Lung (tissue), 12 donors: ENCODE data around the gene TCERG1. TPM values are rescaled to one million over a fixed set of nuclear protein-coding genes. Genes with fewer than 3 reads are reported as not detected.

ENCODE experiments used
- ATAC-seq: fragments of 200-7000 bp; cut with Tn5 transposase; one replicate; pipeline ENCODE4 v1.9.1; 2020; ENCODE audit warnings: moderate number of reproducible peaks; ENCODE audit not compliant: insufficient read depth, low FRiP score
- DNase-seq, 3 donors: peaks; one replicate each; pipeline ENCODE4 v3.0.0-alpha.2; 2013 to 2017
- H3K27ac ChIP-seq, 2 donors: one replicate each; pipeline ENCODE4 v1.5.1; 2013; ENCODE audit warnings: mild to moderate bottlenecking in 2 of 2, moderate library complexity in 2 of 2, control low read depth in 1 of 2, inconsistent platforms in 1 of 2, low read depth in 1 of 2, low read length in 1 of 2
- H3K27me3 ChIP-seq, 3 donors: one replicate each; pipeline ENCODE4 v1.5.1; 2013; ENCODE audit warnings: low read length in 2 of 3; ENCODE audit not compliant: control insufficient read depth in 3 of 3, insufficient read depth in 3 of 3
- H3K36me3 ChIP-seq, 4 donors: one replicate each; pipeline ENCODE4 v1.5.1; 2013; ENCODE audit warnings: low read length in 4 of 4, mild to moderate bottlenecking in 1 of 4, moderate library complexity in 1 of 4; ENCODE audit not compliant: control insufficient read depth in 4 of 4, insufficient read depth in 4 of 4
- H3K4me1 ChIP-seq, 5 donors: one replicate each; pipeline ENCODE4 v1.5.1; 2013; ENCODE audit warnings: low read length in 5 of 5, mild to moderate bottlenecking in 2 of 5, moderate library complexity in 1 of 5; ENCODE audit not compliant: control insufficient read depth in 5 of 5, insufficient read depth in 5 of 5
- H3K4me3 ChIP-seq: one replicate; pipeline ENCODE4 v1.5.1; 2013; ENCODE audit warnings: mild to moderate bottlenecking, control low read depth, moderate library complexity
- H3K9ac ChIP-seq, 2 donors: one replicate each; pipeline ENCODE4 v1.5.1; 2013; ENCODE audit warnings: low read length in 2 of 2, control low read depth in 1 of 2; ENCODE audit not compliant: insufficient read depth in 1 of 2
- H3K9me3 ChIP-seq, 4 donors: one replicate each; pipeline ENCODE4 v1.5.1; 2013; ENCODE audit warnings: low read length in 3 of 4, mild to moderate bottlenecking in 1 of 4, moderate library complexity in 1 of 4; ENCODE audit not compliant: control insufficient read depth in 4 of 4, insufficient read depth in 3 of 4
- CTCF ChIP-seq: IDR thresholded peaks from 2 replicates; pipeline ENCODE4 v1.5.1; 2012; ENCODE audit warnings: mild to moderate bottlenecking; ENCODE audit errors: control extremely low read depth, extremely low read depth
- WGBS, 2 donors: extraction: QIAGEN DNeasy Blood & Tissue Kit; methylation state at CpG; one replicate each; pipeline ENCODE4 v1.1.7; 2013; 5-methylcytosine and 5-hydroxymethylcytosine counted together
- polyA plus RNA-seq, 2 donors: library from polyadenylated mRNA; stranded (reverse); fragments of 200-250 nt; gene quantifications; one replicate each; pipeline ENCODE4 v1.2.1, GENCODE V29; 2013
- total RNA-seq, 2 donors: library from RNA; depleted of rRNA in 1 of 2; stranded (reverse); fragments of >200 nt in 1 of 2; gene quantifications; one replicate each; pipeline ENCODE4 v1.2.1, GENCODE V29; 2014 to 2021
- donor health status: control.
- donor health status: control.
- donor health status: Bipolar disorder and iron deficiency.
- donor health status: healthy.
- donor health status: DM: yes; HTN: yes; CAD: no.

TCERG1 gene
- total and polyA plus RNA-seq, 4 donors = 21.1 to 79.2 (median 45.2) TPM

- no peaks in the 10 kb centered on the region for H3K36me3 ChIP-seq
- H3K9ac ChIP-seq = no peak overlapping the region
- no peaks in the 10 kb centered on the region for H3K9me3 ChIP-seq
- no peak overlapping the region for H3K4me3 ChIP-seq
- no peaks in the 10 kb centered on the region for H3K4me1 ChIP-seq
- DNase-seq = no peak
- no peak for TF ChIP-seq CTCF
- WGBS, 2 donors = 0% methylated on average over 1 of the region's 1 CpG
- H3K27ac ChIP-seq = no peak overlapping the region
- ATAC-seq = no peak
- H3K27me3 ChIP-seq = no peaks in the 10 kb centered on the region
These were observed 86.7 kb downstream of the TCERG1 start for GRCh38 chr5:146533882-146534281.

GRCh38 chr5:146538432-146538831, 91.3 kb downstream of the TCERG1 start:
- H3K27ac ChIP-seq = no peak overlapping the region
- H3K9ac ChIP-seq = no peak overlapping the region
- 89 to 95% methylated on average over 3 of the region's 3 CpGs for WGBS, 2 donors
- no peaks in the 10 kb centered on the region for H3K36me3 ChIP-seq
- no peaks in the 10 kb centered on the region for H3K27me3 ChIP-seq
- no peak for TF ChIP-seq CTCF
- H3K9me3 ChIP-seq = peaks cover 0 to 2% (median 0%) of the 10 kb centered on the region in 4 donors
- ATAC-seq (no peak), DNase-seq (no peak)
- H3K4me3 ChIP-seq = no peak overlapping the region
- no peaks in the 10 kb centered on the region for H3K4me1 ChIP-seq

GRCh38 chr5:146539973-146540372, 92.8 kb downstream of the TCERG1 start:
- no peaks in the 10 kb centered on the region for H3K4me1 ChIP-seq
- WGBS, 2 donors = 92 to 94% methylated on average over 4 of the region's 4 CpGs
- H3K4me3 ChIP-seq = no peak overlapping the region
- H3K9me3 ChIP-seq = peaks cover 0 to 2% (median 0%) of the 10 kb centered on the region in 4 donors
- H3K27ac ChIP-seq = no peak overlapping the region
- ATAC-seq (no peak), DNase-seq (no peak)
- no peaks in the 10 kb centered on the region for H3K36me3 ChIP-seq
- no peak for TF ChIP-seq CTCF
- H3K27me3 ChIP-seq = no peaks in the 10 kb centered on the region
- no peak overlapping the region for H3K9ac ChIP-seq

- no peak for ATAC-seq
These were observed 93.3 kb downstream of the TCERG1 start for GRCh38 chr5:146540414-146540813.

More at GRCh38 chr5:146540414-146540813, 93.3 kb downstream of the TCERG1 start:
- no peak overlapping the region for H3K4me3 ChIP-seq
- no peak for TF ChIP-seq CTCF
- H3K9ac ChIP-seq = no peak overlapping the region
- H3K27ac ChIP-seq = no peak overlapping the region
- no peak for DNase-seq
- H3K27me3 ChIP-seq = no peaks in the 10 kb centered on the region
- no peaks in the 10 kb centered on the region for H3K4me1 ChIP-seq
- H3K9me3 ChIP-seq = peaks cover 0 to 2% (median 0%) of the 10 kb centered on the region in 4 donors
- H3K36me3 ChIP-seq = no peaks in the 10 kb centered on the region
- 78 to 93% methylated on average over 2 of the region's 2 CpGs for WGBS, 2 donors
